HepG2 (cell line): ENCODE measurements around the gene KIAA0930. TPM values are rescaled to one million over a fixed set of nuclear protein-coding genes. Genes with fewer than 3 reads are reported as not detected.

Experiments
- ATAC-seq: fragments of 200-7000 bp; cut with Tn5 transposase; 3 replicates; pipeline ENCODE4 v1.9.1; 2020; ENCODE audit warnings: mild to moderate bottlenecking, moderate library complexity
- BruUV-seq: library from RNA; stranded (reverse); fragments of 400-500 nt; replicated peaks from 2 replicates; lab custom pipeline; 2021; lab: Mats Ljungman, UMichigan
- CTCF ChIA-PET: fragments of 300-600 bp; formaldehyde crosslinking; extraction: SDS; loops from one replicate; lab custom pipeline; 2021; ENCODE audit warnings: low total read pairs, inconsistent platforms, low intra/inter-chr PET ratio; lab: Yijun Ruan, JAX
- POLR2A ChIA-PET: fragments of 350-600 bp; sonication (Branson Sonifier 250); formaldehyde crosslinking; loops from one replicate; lab custom pipeline; 2020; ENCODE audit warnings: antibody characterized with exemption, inconsistent platforms; lab: Yijun Ruan, JAX
- DNase-seq: peaks from one replicate; pipeline ENCODE4 v3.0.0-alpha.2; 2015; ENCODE audit warnings: low spot score
- FAIRE-seq: peaks from 3 replicates; lab custom pipeline; 2011; peaks lifted over from hg19 to GRCh38; lab: Jason Lieb, UNC
- H2AFZ ChIP-seq: one replicate; pipeline ENCODE4 v1.6.1; 2011; ENCODE audit warnings: low read length, inconsistent platforms
- H3K27ac ChIP-seq: fragments of 300-600 bp; 3 replicates; pipeline ENCODE4 v1.8.0; 2011; ENCODE audit warnings: mixed run types, mild to moderate bottlenecking, mixed read lengths, low read length, inconsistent platforms; ENCODE audit not compliant: insufficient read depth; ENCODE audit errors: extremely low read length
- H3K27me3 ChIP-seq, 2 experiments: fragments of 200-600 bp in 1 of 2; 2 replicates in 1 of 2; 3 replicates in 1 of 2; pipeline versions ENCODE4 v1.6.0 to v1.8.0; 2011; ENCODE audit warnings: low read length in 2 of 2, mild to moderate bottlenecking in 2 of 2, moderate library complexity in 2 of 2, inconsistent platforms in 1 of 2; ENCODE audit not compliant: insufficient read depth in 2 of 2, control insufficient read depth in 1 of 2
- H3K36me3 ChIP-seq, 2 experiments: fragments of 200-600 bp in 1 of 2; replicated peaks in 1 of 2; 2 replicates in 1 of 2; 3 replicates in 1 of 2; pipeline versions ENCODE4 v1.5.1 to v1.8.0; 2011; ENCODE audit warnings: low read length in 2 of 2, inconsistent platforms in 1 of 2; ENCODE audit not compliant: insufficient read depth in 2 of 2, control insufficient read depth in 1 of 2
- H3K4me1 ChIP-seq: 2 replicates; pipeline ENCODE4 v1.5.1; 2012; ENCODE audit warnings: low read length, inconsistent platforms; ENCODE audit not compliant: insufficient read depth
- H3K4me2 ChIP-seq: 2 replicates; pipeline ENCODE4 v1.6.0; 2011; ENCODE audit warnings: low read depth, low read length, inconsistent platforms
- H3K4me3 ChIP-seq, 3 experiments: fragments of 200-600 bp in 1 of 3; sonication (generic), shearing (Covaris generic) in 1 of 3; replicated peaks in 1 of 3; 2 replicates each; pipeline ENCODE4 v1.5.1; 2011 to 2016; ENCODE audit warnings: low read length in 3 of 3, inconsistent platforms in 2 of 3, low read depth in 2 of 3, mild to moderate bottlenecking in 2 of 3, control low read depth in 1 of 3, mixed read lengths in 1 of 3; ENCODE audit not compliant: insufficient read depth in 1 of 3
- H3K79me2 ChIP-seq: one replicate; pipeline ENCODE4 v1.6.1; 2011; ENCODE audit warnings: low read length, inconsistent platforms; ENCODE audit not compliant: insufficient read depth
- H3K9ac ChIP-seq: 2 replicates; pipeline ENCODE4 v1.6.0; 2011; ENCODE audit warnings: mild to moderate bottlenecking, low read depth, low read length, inconsistent platforms; ENCODE audit not compliant: insufficient read depth
- H3K9me3 ChIP-seq: 2 replicates; pipeline ENCODE4 v1.5.1; 2012; ENCODE audit warnings: mild to moderate bottlenecking, low read length
- H4K20me1 ChIP-seq: 2 replicates; pipeline ENCODE4 v1.6.0; 2011; ENCODE audit warnings: inconsistent platforms, mild to moderate bottlenecking, low read length, moderate library complexity; ENCODE audit not compliant: insufficient read depth
- NR2F6 ChIP-seq, 2 experiments: IDR thresholded peaks; 2 replicates each; pipeline ENCODE4 v1.6.1; 2016; ENCODE audit warnings: antibody characterized with exemption in 1 of 2, mild to moderate bottlenecking in 1 of 2
- PTBP1 ChIP-seq: fragments of 200-400 bp; formaldehyde crosslinking; IDR thresholded peaks from 2 replicates; pipeline ENCODE4 v1.6.1; 2018; ENCODE audit warnings: low read length, low read depth; ENCODE audit not compliant: poor library complexity, severe bottlenecking
- ZBTB21 ChIP-seq: sonication (generic); formaldehyde crosslinking; IDR thresholded peaks from 2 replicates; pipeline ENCODE4 v1.4.0; 2020; ENCODE audit warnings: missing genetic modification reagents
- ZBTB38 ChIP-seq: sonication (generic); formaldehyde crosslinking; IDR thresholded peaks from 2 replicates; pipeline ENCODE4 v1.5.1; 2020; ENCODE audit warnings: mild to moderate bottlenecking, missing genetic modification reagents
- ZNF138 ChIP-seq: sonication (generic); formaldehyde crosslinking; IDR thresholded peaks from 2 replicates; pipeline ENCODE4 v1.5.0; 2020; ENCODE audit warnings: mild to moderate bottlenecking, low read depth, missing genetic modification reagents
- ZNF350 ChIP-seq: sonication (generic); formaldehyde crosslinking; IDR thresholded peaks from 2 replicates; pipeline ENCODE4 v1.4.0; 2020; ENCODE audit warnings: mild to moderate bottlenecking, low read depth, missing genetic modification reagents, borderline replicate concordance
- WGBS: methylation state at CpG from one replicate; pipeline ENCODE4 v1.1.6; 2017; ENCODE audit warnings: low lambda C conversion rate; 5-methylcytosine and 5-hydroxymethylcytosine counted together
- in situ Hi-C: cut with HindIII; loops from 2 replicates; pipeline ENCODE4 v1.10.0; 2017; ENCODE audit warnings: low pct_unique_long_range_greater_than_20kb; ENCODE audit not compliant: extremely low pct_ligation_motif_present
- intact Hi-C: fragments of 100-400 bp; cut with micrococcal nuclease; formaldehyde crosslinking; loops from one replicate; pipeline ENCODE4 v1.10.0; 2022; ENCODE audit not compliant: unreplicated experiment
- polyA plus RNA-seq, 8 experiments: library from polyadenylated mRNA; depleted of rRNA in 3 of 8; stranded (reverse) in 7 of 8; unstranded in 1 of 8; fragments of >200 nt; fragmentation: Illumina TruSeq in 4 of 8; extraction: Trizol in 4 of 8; gene quantifications; 2 replicates each; pipeline versions ENCODE4 v1.2.1 to v1.2.3, GENCODE V29; 2011 to 2016; ENCODE audit warnings: low read depth in 4 of 8, missing spikeins in 1 of 8, mixed read lengths in 1 of 8; ENCODE audit not compliant: insufficient read depth in 1 of 8
- total RNA-seq, 5 experiments: library from RNA; depleted of rRNA; stranded (reverse); fragments of >200 nt; fragmentation: Illumina TruSeq; extraction: Trizol; gene quantifications; 2 replicates each; pipeline ENCODE4 v1.2.3, GENCODE V29; 2016; ENCODE audit warnings: low read depth in 1 of 5
- TF ChIP-seq, protein P1 (sequence below): sonication (generic); formaldehyde crosslinking; conservative IDR thresholded peaks from 2 replicates; pipeline ENCODE4 v1.4.0; 2020; ENCODE audit warnings: mild to moderate bottlenecking, missing genetic modification reagents, moderate library complexity
- TF ChIP-seq, protein P2 (sequence below): sonication (generic); formaldehyde crosslinking; IDR thresholded peaks from 2 replicates; pipeline ENCODE4 v1.8.1; 2023; ENCODE audit warnings: missing genetic modification reagents, mild to moderate bottlenecking, borderline replicate concordance

The KIAA0930 gene
- total and polyA plus RNA-seq, 2 of the 13 experiments (the other 11 are each of a cell fraction or from before 2014, with no cell fraction given) = 27.0 to 38.2 TPM

DNA sequence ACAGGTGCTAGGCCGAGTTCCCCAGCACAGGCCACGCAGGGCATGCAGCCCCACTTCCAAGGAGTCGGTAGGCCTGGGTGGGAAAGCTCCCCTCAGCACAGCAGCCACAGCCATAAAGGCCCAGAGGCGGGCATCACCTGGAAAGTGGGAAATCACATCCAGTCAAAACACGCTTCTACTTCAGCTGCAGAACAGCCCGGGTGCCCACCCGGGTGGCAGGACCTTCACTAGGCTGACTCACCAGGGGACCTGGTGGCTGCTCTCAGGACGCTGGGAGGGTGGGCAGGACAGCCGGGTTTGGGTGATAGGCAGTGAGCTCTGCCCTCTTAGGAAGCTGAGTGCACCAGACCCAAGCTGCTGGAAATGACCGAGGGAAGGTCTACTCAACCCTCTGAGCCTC, 7.3 kb downstream of the KIAA0930 start:
- TF ChIP-seq NR2F6 (IDR thresholded peaks at IDR 0.05) = no peak
- TF ChIP-seq NR2F6 (CRISPR knock-in tag; IDR thresholded peaks at IDR 0.05) = no peak
- no peak for TF ChIP-seq ZBTB38 (CRISPR knock-in tag)
- TF ChIP-seq PTBP1 = no peak
- no peak for TF ChIP-seq ZBTB21 (CRISPR knock-in tag)
- no peak for TF ChIP-seq ZNF138 (CRISPR knock-in tag)
- TF ChIP-seq, protein P1, sequence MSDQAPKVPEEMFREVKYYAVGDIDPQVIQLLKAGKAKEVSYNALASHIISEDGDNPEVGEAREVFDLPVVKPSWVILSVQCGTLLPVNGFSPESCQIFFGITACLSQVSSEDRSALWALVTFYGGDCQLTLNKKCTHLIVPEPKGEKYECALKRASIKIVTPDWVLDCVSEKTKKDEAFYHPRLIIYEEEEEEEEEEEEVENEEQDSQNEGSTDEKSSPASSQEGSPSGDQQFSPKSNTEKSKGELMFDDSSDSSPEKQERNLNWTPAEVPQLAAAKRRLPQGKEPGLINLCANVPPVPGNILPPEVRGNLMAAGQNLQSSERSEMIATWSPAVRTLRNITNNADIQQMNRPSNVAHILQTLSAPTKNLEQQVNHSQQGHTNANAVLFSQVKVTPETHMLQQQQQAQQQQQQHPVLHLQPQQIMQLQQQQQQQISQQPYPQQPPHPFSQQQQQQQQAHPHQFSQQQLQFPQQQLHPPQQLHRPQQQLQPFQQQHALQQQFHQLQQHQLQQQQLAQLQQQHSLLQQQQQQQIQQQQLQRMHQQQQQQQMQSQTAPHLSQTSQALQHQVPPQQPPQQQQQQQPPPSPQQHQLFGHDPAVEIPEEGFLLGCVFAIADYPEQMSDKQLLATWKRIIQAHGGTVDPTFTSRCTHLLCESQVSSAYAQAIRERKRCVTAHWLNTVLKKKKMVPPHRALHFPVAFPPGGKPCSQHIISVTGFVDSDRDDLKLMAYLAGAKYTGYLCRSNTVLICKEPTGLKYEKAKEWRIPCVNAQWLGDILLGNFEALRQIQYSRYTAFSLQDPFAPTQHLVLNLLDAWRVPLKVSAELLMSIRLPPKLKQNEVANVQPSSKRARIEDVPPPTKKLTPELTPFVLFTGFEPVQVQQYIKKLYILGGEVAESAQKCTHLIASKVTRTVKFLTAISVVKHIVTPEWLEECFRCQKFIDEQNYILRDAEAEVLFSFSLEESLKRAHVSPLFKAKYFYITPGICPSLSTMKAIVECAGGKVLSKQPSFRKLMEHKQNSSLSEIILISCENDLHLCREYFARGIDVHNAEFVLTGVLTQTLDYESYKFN (CRISPR knock-in tag) = no peak
- TF ChIP-seq, protein P2, sequence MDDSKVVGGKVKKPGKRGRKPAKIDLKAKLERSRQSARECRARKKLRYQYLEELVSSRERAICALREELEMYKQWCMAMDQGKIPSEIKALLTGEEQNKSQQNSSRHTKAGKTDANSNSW (CRISPR knock-in tag) = no peak
- no peak for TF ChIP-seq ZNF350 (CRISPR knock-in tag)
- Histone ChIP-seq H3K9me3 (no peaks in the 10 kb centered on the region), H3K36me3 (peaks cover 0 to 4% of the 10 kb centered on the region in 2 experiments; a peak in 3 of 5 replicates), H2AFZ (no peak overlapping the region), H4K20me1 (peaks cover 6% of the 10 kb centered on the region; the same call in 1 of the 2 replicates), H3K4me3 (no peak overlapping the region), H3K27me3 (no peaks in the 10 kb centered on the region), H3K79me2 (peaks cover 18% of the 10 kb centered on the region), H3K27ac (no peak overlapping the region), H3K4me2 (no peak overlapping the region), H3K4me1 (peaks cover 51% of the 10 kb centered on the region), H3K9ac (no peak overlapping the region)
- intact Hi-C loops (no loop called here), in situ Hi-C loops (no loop called here)
- ATAC-seq (no peak), DNase-seq (no peak), FAIRE-seq (no peak)
- ChIA-PET POLR2A (interaction anchor here (1.8 kb wide), 1 partner anchor 13 kb away, joined by 9 read pairs; no protein-coding TSS in a partner anchor), CTCF (interaction anchor here (0.6 kb wide), 1 partner anchor 46 kb away, joined by 3 read pairs; no protein-coding TSS in a partner anchor)
- 100% methylated on average over 1 of the region's 10 CpGs for WGBS
- BruUV-seq = no TSS peak
